ENCODE results near the gene TOR4A. TPM values are rescaled to one million over a fixed set of nuclear protein-coding genes. Genes with fewer than 3 reads are reported as not detected.

TOR4A gene
- total and polyA plus RNA-seq, 9 of the 15 experiments (the other 6 are each of a cell fraction or from before 2014, with no cell fraction given): 3.9 to 49.2 (median 8.8) TPM

- peak; percentile 95 for TF ChIP-seq THRB (CRISPR knock-in tag; conservative IDR thresholded peaks at IDR 0.05)
- no peak for TF ChIP-seq ASH1L (IDR thresholded peaks at IDR 0.05; ENCODE audit: borderline replicate concordance, low read depth, partially characterized antibody)
- no peak for TF ChIP-seq TCFL5 (CRISPR knock-in tag; conservative IDR thresholded peaks at IDR 0.05)
- 0 out of 2 replicates have a peak, but pooled peaks have one; percentile 31 for TF ChIP-seq KAT7 (CRISPR knock-in tag; IDR thresholded peaks at IDR 0.05; ENCODE audit: borderline replicate concordance)
- TF ChIP-seq RBM15 (IDR thresholded peaks at IDR 0.05; ENCODE audit: insufficient read depth, low read length): no peak
- peak; percentile 90; the same call in 1 of the 2 replicates for TF ChIP-seq HBP1 (CRISPR knock-in tag; IDR thresholded peaks at IDR 0.05)
- peak; percentile 90 for TF ChIP-seq SMARCA4 (IDR thresholded peaks at IDR 0.05)
- no peak for TF ChIP-seq ZNF347 (CRISPR knock-in tag; IDR thresholded peaks at IDR 0.05; ENCODE audit: low read depth)
- TF ChIP-seq HNRNPL (IDR thresholded peaks at IDR 0.05; ENCODE audit: low read depth, low read length): no peak
- TF ChIP-seq ZNF274 (IDR thresholded peaks at IDR 0.05; ENCODE audit: borderline replicate concordance, low read depth, low read length): no peak
- no peak for TF ChIP-seq POLR2H (tag; IDR thresholded peaks at IDR 0.05; ENCODE audit: low read depth)
- TF ChIP-seq MAFF (IDR thresholded peaks at IDR 0.05; ENCODE audit: low read length): peak; percentile 91
- peak; percentile 78 for TF ChIP-seq EHMT2 (IDR thresholded peaks at IDR 0.05)
- TF ChIP-seq COPS2 (conservative IDR thresholded peaks at IDR 0.05): no peak
- TF ChIP-seq MTA3 (IDR thresholded peaks at IDR 0.05; ENCODE audit: borderline replicate concordance): peak; percentile 50; the same call in 1 of the 2 replicates
- TF ChIP-seq ELK3 (CRISPR knock-in tag; IDR thresholded peaks at IDR 0.05): no peak
- peak; percentile 73 for TF ChIP-seq NCOA1 (IDR thresholded peaks at IDR 0.05; ENCODE audit: low read depth)
- peak; percentile 27; the same call in 1 of the 2 replicates for TF ChIP-seq ESRRA (IDR thresholded peaks at IDR 0.05; ENCODE audit: borderline replicate concordance, low read depth)
- TF ChIP-seq TBP (optimal IDR thresholded peaks at IDR 0.05; ENCODE audit: low read depth, low read length): no peak
- no peak for TF ChIP-seq HMG20B (CRISPR knock-in tag; IDR thresholded peaks at IDR 0.05)
- TF ChIP-seq ESRRB (CRISPR knock-in tag; IDR thresholded peaks at IDR 0.05; ENCODE audit: borderline replicate concordance): no peak
- TF ChIP-seq BCOR (IDR thresholded peaks at IDR 0.05): peak; percentile 95
- peak; percentile 80 for TF ChIP-seq SMARCE1 (IDR thresholded peaks at IDR 0.05)
- TF ChIP-seq ZNF41 (CRISPR knock-in tag; conservative IDR thresholded peaks at IDR 0.05): no peak
- TF ChIP-seq POLR3G (IDR thresholded peaks at IDR 0.05; ENCODE audit: extremely low read depth, insufficient read length, insufficient replicate concordance): no peak
- TF ChIP-seq MYBL2 (IDR thresholded peaks at IDR 0.05; ENCODE audit: low read depth): no peak
- TF ChIP-seq MYBL2 (CRISPR knock-in tag; IDR thresholded peaks at IDR 0.05; ENCODE audit: borderline replicate concordance): no peak
- peak; percentile 95 for TF ChIP-seq SMAD4 (CRISPR knock-in tag; conservative IDR thresholded peaks at IDR 0.05)
- TF ChIP-seq ZSCAN29 (IDR thresholded peaks at IDR 0.05): no peak
Observed at GRCh38 chr9:137268538-137269201, 8.9 kb upstream of the TOR4A start (continued).
